Keratinocyte (primary cell): Measurements from ENCODE around the gene LALBA. TPM values are rescaled to one million over a fixed set of nuclear protein-coding genes. Genes with fewer than 3 reads are reported as not detected.
"Not testable (repeated sequence)": the region's sequence is repeated elsewhere in the genome, so short reads cannot be mapped to it uniquely, and the experiment has no call there.

ENCODE experiments used
- DNase-seq: peaks from one replicate; pipeline ENCODE4 v3.0.0-alpha.2; 2011; ENCODE audit warnings: low read depth, missing footprints, low spot score
- FAIRE-seq: peaks from 2 replicates; lab custom pipeline; 2011; peaks lifted over from hg19 to GRCh38; lab: Jason Lieb, UNC
- H2AFZ ChIP-seq: 2 replicates; pipeline ENCODE4 v1.6.0; 2012; ENCODE audit warnings: low read length, control low read depth, inconsistent platforms; ENCODE audit not compliant: control insufficient read depth
- H3K27ac ChIP-seq: 2 replicates; pipeline ENCODE4 v1.5.1; 2011; ENCODE audit warnings: low read length; ENCODE audit not compliant: control insufficient read depth, insufficient read depth
- H3K27me3 ChIP-seq: 3 replicates; pipeline ENCODE4 v1.6.0; 2011; ENCODE audit warnings: low read length; ENCODE audit not compliant: control insufficient read depth, insufficient read depth; ENCODE audit errors: extremely low read depth
- H3K36me3 ChIP-seq, 2 experiments: 2 replicates in 1 of 2; 3 replicates in 1 of 2; pipeline ENCODE4 v1.5.1; 2011; ENCODE audit warnings: low read length in 2 of 2, mild to moderate bottlenecking in 1 of 2; ENCODE audit not compliant: control insufficient read depth in 2 of 2, insufficient read depth in 2 of 2; ENCODE audit errors: extremely low read depth in 1 of 2
- H3K4me1 ChIP-seq: 3 replicates; pipeline ENCODE4 v1.5.1; 2011; ENCODE audit warnings: low read length; ENCODE audit not compliant: control insufficient read depth, insufficient read depth; ENCODE audit errors: extremely low read depth
- H3K4me2 ChIP-seq: 3 replicates; pipeline ENCODE4 v1.6.0; 2011; ENCODE audit warnings: low read depth, low read length; ENCODE audit not compliant: control insufficient read depth, insufficient read depth; ENCODE audit errors: extremely low read depth
- H3K4me3 ChIP-seq, 3 experiments: fragments of 200-600 bp in 1 of 3; sonication (generic) in 1 of 3; 2 replicates in 2 of 3; 3 replicates in 1 of 3; pipeline ENCODE4 v1.5.1; 2011 to 2016; ENCODE audit warnings: low read length in 3 of 3, mild to moderate bottlenecking in 3 of 3, control low read depth in 2 of 3, inconsistent platforms in 1 of 3, low read depth in 1 of 3, mixed read lengths in 1 of 3, mixed run types in 1 of 3, moderate library complexity in 1 of 3; ENCODE audit not compliant: control insufficient read depth in 2 of 3, insufficient read depth in 2 of 3; ENCODE audit errors: extremely low read depth in 1 of 3
- H3K79me2 ChIP-seq: 2 replicates; pipeline ENCODE4 v1.6.0; 2012; ENCODE audit warnings: low read length; ENCODE audit not compliant: control insufficient read depth, insufficient read depth
- H3K9ac ChIP-seq: 3 replicates; pipeline ENCODE4 v1.6.0; 2011; ENCODE audit warnings: low read length; ENCODE audit not compliant: control insufficient read depth, insufficient read depth; ENCODE audit errors: extremely low read depth
- H3K9me1 ChIP-seq: 3 replicates; pipeline ENCODE4 v1.6.0; 2011; ENCODE audit warnings: low read length; ENCODE audit not compliant: control insufficient read depth, insufficient read depth; ENCODE audit errors: extremely low read depth
- H3K9me3 ChIP-seq: 2 replicates; pipeline ENCODE4 v1.5.1; 2012; ENCODE audit warnings: low read depth, low read length; ENCODE audit not compliant: control insufficient read depth
- H4K20me1 ChIP-seq: 3 replicates; pipeline ENCODE4 v1.6.0; 2011; ENCODE audit warnings: low read length; ENCODE audit not compliant: control insufficient read depth, insufficient read depth; ENCODE audit errors: extremely low read depth
- EZH2 ChIP-seq: IDR thresholded peaks from one replicate; pipeline ENCODE4 v1.6.1; 2012; ENCODE audit warnings: inconsistent platforms, mild to moderate bottlenecking, low read length, moderate library complexity
- dilution Hi-C: fragments of 300-500 bp; cut with MboI; formaldehyde crosslinking; loops from one replicate; pipeline ENCODE4 v1.7.0; 2020; ENCODE audit warnings: low sequenced_read_pairs; ENCODE audit not compliant: extremely low pct_ligation_motif_present
- polyA plus RNA-seq, 5 experiments: library from polyadenylated mRNA; depleted of rRNA in 3 of 5; stranded (reverse) in 3 of 5; stranded (forward) in 1 of 5; unstranded in 1 of 5; fragments of >200 nt; gene quantifications; 1 replicate in 1 of 5; 2 replicates in 3 of 5; 3 replicates in 1 of 5; pipeline versions ENCODE4 v1.2.1 to v1.2.3, GENCODE V29; 2011 to 2012; ENCODE audit warnings: missing spikeins in 2 of 5, low read depth in 1 of 5, low replicate concordance in 1 of 5
- TF ChIP-seq, protein P1 (sequence below), 3 experiments: IDR thresholded peaks in 1 of 3; conservative IDR thresholded peaks in 1 of 3; optimal IDR thresholded peaks in 1 of 3; 2 replicates in 2 of 3; 3 replicates in 1 of 3; pipeline versions ENCODE3 to v1.5.1; 2011; ENCODE audit warnings: low read length in 3 of 3, mild to moderate bottlenecking in 3 of 3, moderate library complexity in 2 of 3, control low read depth in 1 of 3, inconsistent platforms in 1 of 3; ENCODE audit not compliant: insufficient read depth in 2 of 3; ENCODE audit errors: extremely low read depth in 1 of 3

Gene LALBA
- polyA plus RNA-seq, 1 donor (not counting 4 experiments of a cell fraction or from before 2014, with no cell fraction given) = not detected

DNA sequence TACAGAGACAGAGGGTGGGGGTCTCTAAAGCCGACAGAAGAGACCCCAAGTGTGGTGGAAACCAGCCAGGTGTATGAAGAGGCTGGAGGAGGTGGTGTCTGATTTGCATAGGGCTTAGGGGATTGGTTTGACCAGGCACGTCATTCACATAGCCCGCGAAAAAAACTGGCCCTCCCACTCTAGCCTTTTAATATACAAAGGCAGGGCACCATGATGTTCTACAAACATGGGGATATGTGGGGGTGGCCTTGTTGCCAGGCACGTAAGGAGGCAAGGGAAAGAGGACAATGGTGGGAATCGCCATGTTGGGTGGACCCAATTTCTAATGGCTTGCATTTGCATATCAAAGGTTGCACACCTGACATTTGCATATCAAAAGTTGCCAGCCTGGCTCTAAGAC lies 13.2 kb downstream of the LALBA start:
- H3K9ac ChIP-seq = no peak overlapping the region
- H3K27me3 ChIP-seq = peaks cover 11% of the 10 kb centered on the region
- no peak overlapping the region for H2AFZ ChIP-seq
- H3K4me2 ChIP-seq = no peak overlapping the region
- H3K4me3 ChIP-seq = no peak overlapping the region
- no peaks in the 10 kb centered on the region for H3K9me1 ChIP-seq
- TF ChIP-seq, protein P1, sequence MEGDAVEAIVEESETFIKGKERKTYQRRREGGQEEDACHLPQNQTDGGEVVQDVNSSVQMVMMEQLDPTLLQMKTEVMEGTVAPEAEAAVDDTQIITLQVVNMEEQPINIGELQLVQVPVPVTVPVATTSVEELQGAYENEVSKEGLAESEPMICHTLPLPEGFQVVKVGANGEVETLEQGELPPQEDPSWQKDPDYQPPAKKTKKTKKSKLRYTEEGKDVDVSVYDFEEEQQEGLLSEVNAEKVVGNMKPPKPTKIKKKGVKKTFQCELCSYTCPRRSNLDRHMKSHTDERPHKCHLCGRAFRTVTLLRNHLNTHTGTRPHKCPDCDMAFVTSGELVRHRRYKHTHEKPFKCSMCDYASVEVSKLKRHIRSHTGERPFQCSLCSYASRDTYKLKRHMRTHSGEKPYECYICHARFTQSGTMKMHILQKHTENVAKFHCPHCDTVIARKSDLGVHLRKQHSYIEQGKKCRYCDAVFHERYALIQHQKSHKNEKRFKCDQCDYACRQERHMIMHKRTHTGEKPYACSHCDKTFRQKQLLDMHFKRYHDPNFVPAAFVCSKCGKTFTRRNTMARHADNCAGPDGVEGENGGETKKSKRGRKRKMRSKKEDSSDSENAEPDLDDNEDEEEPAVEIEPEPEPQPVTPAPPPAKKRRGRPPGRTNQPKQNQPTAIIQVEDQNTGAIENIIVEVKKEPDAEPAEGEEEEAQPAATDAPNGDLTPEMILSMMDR (optimal IDR thresholded peaks at IDR 0.05 in 1 of 3, IDR thresholded peaks at IDR 0.05 in 1 of 3, conservative IDR thresholded peaks at IDR 0.05 in 1 of 3; ENCODE audit: extremely low read depth in 1 of 3, insufficient read depth in 2 of 3, low read length in 3 of 3) = no peak
- TF ChIP-seq EZH2 = no peak
- no peaks in the 10 kb centered on the region for H4K20me1 ChIP-seq
- DNase-seq = no peak
- H3K9me3 ChIP-seq = no peaks in the 10 kb centered on the region
- no peaks in the 10 kb centered on the region for H3K79me2 ChIP-seq
- no peak overlapping the region for H3K27ac ChIP-seq
- no peaks in the 10 kb centered on the region for H3K36me3 ChIP-seq
- dilution Hi-C loops = no loop called here
- no peak for FAIRE-seq
- H3K4me1 ChIP-seq = no peaks in the 10 kb centered on the region

DNA sequence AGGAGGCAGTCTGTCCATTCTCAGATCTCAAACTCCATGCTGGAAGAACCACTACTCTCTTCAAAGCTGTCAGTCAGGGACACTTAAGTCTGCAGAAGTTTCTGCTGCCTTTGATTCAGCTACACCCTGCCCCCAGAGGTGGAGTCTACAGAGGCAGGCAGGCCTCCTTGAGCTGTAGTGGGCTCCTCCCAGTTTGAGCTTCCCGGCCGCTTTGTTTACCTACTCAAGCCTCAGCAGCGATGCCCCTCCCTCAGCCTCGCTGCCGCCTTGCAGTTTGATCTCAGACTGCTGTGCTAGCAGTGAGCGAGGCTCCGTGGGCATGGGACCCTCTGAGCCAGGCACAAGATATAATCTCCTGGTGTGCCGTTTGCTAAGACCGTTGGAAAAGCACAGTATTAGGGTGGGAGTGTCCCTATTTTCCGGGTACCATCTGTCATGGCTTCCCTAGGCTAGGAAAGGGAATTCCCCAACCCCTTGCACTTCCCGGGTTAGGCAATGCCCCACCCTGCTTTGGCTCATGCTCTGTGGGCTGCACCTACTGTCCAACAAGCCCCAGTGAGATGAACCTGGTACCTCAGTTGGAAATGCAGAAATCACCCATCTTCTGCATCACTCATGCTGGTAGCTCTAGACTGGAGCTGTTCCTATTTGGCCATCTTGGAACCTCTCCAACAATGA lies 16.0 kb downstream of the LALBA start:
- FAIRE-seq, H3K36me3 ChIP-seq, dilution Hi-C loops, H3K4me1 ChIP-seq, H3K4me2 ChIP-seq, H3K9me1 ChIP-seq, H4K20me1 ChIP-seq, H3K9ac ChIP-seq, H3K4me3 ChIP-seq, DNase-seq, H3K9me3 ChIP-seq, H3K27ac ChIP-seq, H3K27me3 ChIP-seq, H3K79me2 ChIP-seq, H2AFZ ChIP-seq: not testable (repeated sequence)

DNA sequence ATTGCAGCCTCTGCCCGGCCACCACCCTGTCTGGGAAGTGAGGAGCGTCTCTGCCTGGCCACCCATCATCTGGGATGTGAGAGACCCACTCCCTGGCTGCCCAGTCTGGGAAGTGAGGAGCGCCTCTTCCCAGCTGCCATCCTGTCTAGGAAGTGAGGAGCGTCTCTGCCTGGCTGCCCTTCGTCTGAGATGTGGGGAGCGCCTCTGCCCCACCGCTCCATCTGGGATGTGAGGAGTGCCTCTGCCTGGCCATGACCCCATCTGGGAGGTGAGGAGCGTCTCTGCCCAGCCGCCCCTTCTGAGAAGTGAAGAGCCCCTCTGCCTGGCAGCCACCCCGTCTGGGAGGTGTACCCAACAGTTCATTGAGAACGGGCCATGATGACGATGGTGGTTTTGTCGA lies 18.2 kb downstream of the LALBA start:
- H3K9ac ChIP-seq, H4K20me1 ChIP-seq, H3K79me2 ChIP-seq, H3K27ac ChIP-seq, H3K4me3 ChIP-seq, H3K9me1 ChIP-seq, H3K27me3 ChIP-seq, dilution Hi-C loops, H2AFZ ChIP-seq, H3K4me1 ChIP-seq, DNase-seq, H3K36me3 ChIP-seq, H3K9me3 ChIP-seq, H3K4me2 ChIP-seq, FAIRE-seq: not testable (repeated sequence)

DNA sequence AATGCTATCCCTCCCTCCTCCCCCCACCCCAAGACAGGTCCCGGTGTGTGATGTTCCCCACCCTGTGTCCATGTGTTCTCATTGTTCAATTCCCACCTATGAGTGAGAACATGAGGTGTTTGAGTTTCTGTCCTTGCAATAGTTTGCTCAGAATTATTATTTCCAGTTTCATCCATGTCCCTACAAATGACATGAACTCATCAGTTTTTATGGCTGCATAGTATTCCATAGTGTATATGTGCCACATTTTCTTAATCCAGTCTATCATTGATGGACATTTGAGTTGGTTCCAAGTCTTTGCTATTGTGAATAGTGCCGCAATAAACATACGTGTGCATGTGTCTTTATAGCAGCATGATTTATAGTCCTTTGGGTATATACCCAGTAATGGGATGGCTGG lies 22.8 kb downstream of the LALBA start:
- H3K36me3 ChIP-seq, H3K4me3 ChIP-seq, H3K4me1 ChIP-seq, H3K79me2 ChIP-seq, H3K27ac ChIP-seq, FAIRE-seq, H4K20me1 ChIP-seq, dilution Hi-C loops, H3K9me3 ChIP-seq, DNase-seq, H2AFZ ChIP-seq, H3K9ac ChIP-seq, H3K4me2 ChIP-seq, H3K27me3 ChIP-seq, H3K9me1 ChIP-seq: not testable (repeated sequence)
